ENCODE results near the gene TENM3. TPM values are rescaled to one million over a fixed set of nuclear protein-coding genes. Genes with fewer than 3 reads are reported as not detected.

TENM3 gene
- total RNA-seq, 4 donors from 2014 or later: 0.64 to 5.5 (median 2.1) TPM

- 53 to 58% methylated on average over 4 of the region's 4 CpGs for WGBS, 2 donors
- no peak overlapping the region for H3K4me3 ChIP-seq
- intact Hi-C loops (cut with DNase I): no loop called here
- no peaks in the 10 kb centered on the region for H3K4me1 ChIP-seq
- no peaks in the 10 kb centered on the region for H3K27me3 ChIP-seq
- H3K36me3 ChIP-seq: no peaks in the 10 kb centered on the region
- TF ChIP-seq, protein P1, sequence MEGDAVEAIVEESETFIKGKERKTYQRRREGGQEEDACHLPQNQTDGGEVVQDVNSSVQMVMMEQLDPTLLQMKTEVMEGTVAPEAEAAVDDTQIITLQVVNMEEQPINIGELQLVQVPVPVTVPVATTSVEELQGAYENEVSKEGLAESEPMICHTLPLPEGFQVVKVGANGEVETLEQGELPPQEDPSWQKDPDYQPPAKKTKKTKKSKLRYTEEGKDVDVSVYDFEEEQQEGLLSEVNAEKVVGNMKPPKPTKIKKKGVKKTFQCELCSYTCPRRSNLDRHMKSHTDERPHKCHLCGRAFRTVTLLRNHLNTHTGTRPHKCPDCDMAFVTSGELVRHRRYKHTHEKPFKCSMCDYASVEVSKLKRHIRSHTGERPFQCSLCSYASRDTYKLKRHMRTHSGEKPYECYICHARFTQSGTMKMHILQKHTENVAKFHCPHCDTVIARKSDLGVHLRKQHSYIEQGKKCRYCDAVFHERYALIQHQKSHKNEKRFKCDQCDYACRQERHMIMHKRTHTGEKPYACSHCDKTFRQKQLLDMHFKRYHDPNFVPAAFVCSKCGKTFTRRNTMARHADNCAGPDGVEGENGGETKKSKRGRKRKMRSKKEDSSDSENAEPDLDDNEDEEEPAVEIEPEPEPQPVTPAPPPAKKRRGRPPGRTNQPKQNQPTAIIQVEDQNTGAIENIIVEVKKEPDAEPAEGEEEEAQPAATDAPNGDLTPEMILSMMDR (IDR thresholded peaks at IDR 0.05): no peak
- no peaks in the 10 kb centered on the region for H3K9me3 ChIP-seq
- DNase-seq: no peak
- H3K27ac ChIP-seq: no peak overlapping the region
Observed at GRCh38 chr4:182258441-182259000, 15.3 kb downstream of the TENM3 start.

DNA sequence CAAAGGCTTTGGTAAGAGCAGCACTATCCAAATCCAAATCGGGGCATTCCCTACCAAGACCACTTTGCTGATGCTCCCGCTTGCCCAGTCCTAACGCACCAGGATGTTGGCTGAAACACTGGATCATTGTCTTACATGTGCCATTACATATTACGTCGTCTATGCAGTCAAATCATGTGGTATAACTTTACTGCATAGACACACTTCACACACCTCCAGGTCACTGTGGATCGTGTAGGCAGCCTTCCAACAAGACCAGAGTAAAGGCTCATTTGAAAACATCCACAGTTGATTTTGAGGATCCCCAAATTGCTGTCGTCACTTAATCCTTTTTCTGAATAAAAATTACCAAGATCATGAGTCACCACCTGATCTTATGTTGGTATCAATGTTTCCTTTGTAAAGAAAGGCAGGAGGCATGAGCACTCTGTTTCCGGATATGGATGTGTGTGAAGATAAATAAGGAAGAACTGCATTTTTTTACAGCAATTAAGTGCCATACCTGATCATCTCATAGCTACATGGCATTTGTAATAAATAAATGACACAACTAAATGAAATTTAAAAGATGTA is 18.5 kb downstream of the TENM3 start:
- TF ChIP-seq, protein P1 (IDR thresholded peaks at IDR 0.05): no peak
- TF ChIP-seq POLR2A (IDR thresholded peaks at IDR 0.05): no peak
- Histone ChIP-seq H3K27ac (no peak overlapping the region), H3K36me3 (no peaks in the 10 kb centered on the region), H3K27me3 (no peaks in the 10 kb centered on the region), H3K9me3 (no peaks in the 10 kb centered on the region), H3K4me1 (no peaks in the 10 kb centered on the region), H3K4me3 (no peak overlapping the region)
- 72 to 78% methylated on average over 8 of the region's 8 CpGs for WGBS, 2 donors
- no peak for DNase-seq
- intact Hi-C loops (cut with DNase I): no loop called here

DNA sequence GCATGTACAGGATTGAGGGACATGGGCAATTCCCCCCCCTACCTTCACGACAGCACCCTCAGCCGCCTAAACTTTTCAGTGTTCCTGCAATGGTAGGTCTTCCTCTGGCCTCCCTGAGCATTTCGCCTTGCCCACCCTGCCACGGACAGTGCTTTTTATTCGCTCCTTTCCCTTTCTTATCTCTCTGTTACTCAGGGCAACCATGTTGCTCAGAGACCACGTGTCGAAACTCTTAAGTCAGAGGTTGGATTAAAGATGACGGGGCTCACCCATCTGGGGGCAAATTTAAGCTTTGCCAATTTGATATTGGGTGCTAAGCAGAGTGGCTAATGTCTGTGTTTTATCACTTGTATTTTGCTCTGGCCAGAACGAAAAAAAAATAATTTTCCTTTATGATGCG is 20.4 kb downstream of the TENM3 start:
- Histone ChIP-seq H3K27me3 (no peaks in the 10 kb centered on the region), H3K36me3 (no peaks in the 10 kb centered on the region), H3K4me1 (no peaks in the 10 kb centered on the region), H3K27ac (no peak overlapping the region), H3K9me3 (no peaks in the 10 kb centered on the region), H3K4me3 (no peak overlapping the region)
- TF ChIP-seq POLR2A (IDR thresholded peaks at IDR 0.05): no peak
- DNase-seq: no peak
- WGBS, 2 donors: 81 to 84% methylated on average over 10 of the region's 10 CpGs
- intact Hi-C loops (cut with DNase I): no loop called here

DNA sequence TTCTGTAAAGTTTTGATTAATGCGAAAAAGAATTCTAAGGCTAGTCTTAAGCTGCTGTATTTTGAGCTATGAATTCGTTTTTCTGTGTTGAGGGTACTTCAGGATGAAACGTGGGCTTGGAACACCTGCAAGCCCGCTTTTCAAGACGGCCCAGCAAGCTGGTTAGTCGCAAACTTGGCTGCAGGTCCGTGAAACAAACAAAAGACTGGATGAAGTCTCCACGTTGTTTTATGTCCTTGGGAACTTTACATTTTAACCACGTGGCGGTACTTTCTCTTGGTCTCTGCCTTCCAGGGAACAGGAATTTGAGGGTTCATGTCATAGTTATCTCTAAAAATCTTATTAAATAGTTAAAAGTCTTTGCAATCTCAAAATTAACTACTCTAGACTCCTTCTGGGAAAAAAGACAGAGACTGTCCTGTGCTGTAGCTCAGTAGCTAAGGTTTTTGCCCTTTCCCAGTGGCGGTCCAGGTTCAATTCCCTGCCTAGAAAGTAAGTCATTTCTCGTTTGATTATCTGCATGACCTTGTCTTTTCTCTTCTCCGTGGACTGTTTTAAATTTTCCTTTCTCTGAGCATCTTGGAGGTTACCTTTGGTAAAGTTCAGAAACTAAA is 21.0 kb downstream of the TENM3 start:
- Histone ChIP-seq H3K27ac (no peak overlapping the region), H3K4me3 (no peak overlapping the region), H3K27me3 (no peaks in the 10 kb centered on the region), H3K4me1 (no peaks in the 10 kb centered on the region), H3K36me3 (no peaks in the 10 kb centered on the region), H3K9me3 (no peaks in the 10 kb centered on the region)
- DNase-seq: no peak
- TF ChIP-seq, protein P1 (IDR thresholded peaks at IDR 0.05): no peak
- TF ChIP-seq POLR2A (IDR thresholded peaks at IDR 0.05): no peak
- WGBS, 2 donors: 62 to 73% methylated on average over 13 of the region's 13 CpGs
- intact Hi-C loops (cut with DNase I): no loop called here

DNA sequence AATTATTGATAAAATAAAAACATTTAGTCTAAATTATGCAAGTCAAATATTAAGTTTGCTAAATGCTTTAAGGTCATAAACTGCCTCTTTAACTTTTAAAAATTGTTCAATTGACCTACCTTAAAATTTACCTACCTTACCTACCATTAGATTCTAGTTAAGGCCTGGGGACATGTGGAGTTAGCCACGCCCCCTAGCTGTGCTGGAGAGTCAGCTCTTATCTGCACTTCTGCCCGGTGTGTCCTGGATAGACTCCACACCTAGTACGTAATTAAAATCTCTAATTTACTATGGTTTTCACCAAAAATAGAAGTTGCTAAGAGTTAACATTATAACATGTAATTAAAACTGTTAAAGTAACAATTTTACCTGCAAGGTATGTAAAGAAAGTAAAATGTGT is 22.7 kb downstream of the TENM3 start:
- Histone ChIP-seq H3K36me3 (no peaks in the 10 kb centered on the region), H3K9me3 (no peaks in the 10 kb centered on the region), H3K27me3 (no peaks in the 10 kb centered on the region), H3K4me1 (no peaks in the 10 kb centered on the region), H3K4me3 (no peak overlapping the region), H3K27ac (no peak overlapping the region)
- no peak for TF ChIP-seq POLR2A (IDR thresholded peaks at IDR 0.05)
- TF ChIP-seq, protein P1 (IDR thresholded peaks at IDR 0.05): peak in 1 of 6 experiments; percentile 22
- intact Hi-C loops (cut with DNase I): no loop called here
- 69 to 73% methylated on average over 3 of the region's 3 CpGs for WGBS, 2 donors
- no peak for DNase-seq

All from esophagus squamous epithelium (tissue), 5 donors.